ENCODE data around the gene KCNK1.
"Not testable (repeated sequence)": the region's sequence is repeated elsewhere in the genome, so short reads cannot be mapped to it uniquely, and the experiment has no call there.

Gene KCNK1

DNA sequence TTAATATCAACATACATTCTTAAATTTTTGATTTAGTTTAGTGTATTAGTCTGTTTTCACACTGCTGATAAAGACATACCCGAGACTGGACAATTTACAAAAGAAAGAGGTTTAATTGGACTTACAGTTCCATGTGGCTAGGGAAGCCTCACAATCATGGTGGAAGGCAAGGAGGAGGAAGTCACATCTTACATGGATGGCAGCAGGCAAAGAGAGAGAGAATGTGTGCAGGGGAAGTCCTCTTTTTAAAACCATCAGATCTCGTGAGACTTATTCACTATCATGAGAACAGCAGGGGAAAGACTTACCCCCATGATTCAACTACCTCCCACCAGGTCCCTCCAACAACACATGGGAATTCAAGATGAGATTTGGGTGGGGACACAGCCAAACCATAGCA is 56.5 kb downstream of the KCNK1 start:
- DNase-seq, result not testable (repeated sequence)

DNA sequence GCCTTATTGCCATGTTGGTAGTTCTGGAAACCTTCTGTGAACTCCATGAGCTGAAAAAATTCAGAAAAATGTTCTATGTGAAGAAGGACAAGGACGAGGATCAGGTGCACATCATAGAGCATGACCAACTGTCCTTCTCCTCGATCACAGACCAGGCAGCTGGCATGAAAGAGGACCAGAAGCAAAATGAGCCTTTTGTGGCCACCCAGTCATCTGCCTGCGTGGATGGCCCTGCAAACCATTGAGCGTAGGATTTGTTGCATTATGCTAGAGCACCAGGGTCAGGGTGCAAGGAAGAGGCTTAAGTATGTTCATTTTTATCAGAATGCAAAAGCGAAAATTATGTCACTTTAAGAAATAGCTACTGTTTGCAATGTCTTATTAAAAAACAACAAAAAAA is 57.4 kb downstream of the KCNK1 start:
- DNase-seq, result no peak

DNA sequence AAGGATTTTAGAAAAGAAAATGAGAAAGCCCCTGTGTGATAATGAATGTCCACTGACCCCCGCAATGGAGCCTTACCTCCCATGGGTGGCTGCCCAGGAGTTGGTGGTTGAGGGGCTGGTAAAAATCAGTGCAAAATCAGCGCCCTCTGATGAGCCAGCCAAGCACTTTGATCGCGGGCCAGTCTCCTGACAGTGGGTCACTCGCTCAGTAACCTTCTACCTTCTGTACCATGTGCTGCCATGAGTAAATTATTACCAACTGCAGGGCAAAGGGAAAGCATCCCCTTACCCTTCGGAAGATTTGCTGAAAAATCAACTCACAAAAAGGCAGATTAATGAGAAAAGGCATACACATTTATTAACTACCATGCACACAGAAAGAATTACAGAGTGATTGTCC is 58.8 kb downstream of the KCNK1 start:
- no peak for DNase-seq

DNA sequence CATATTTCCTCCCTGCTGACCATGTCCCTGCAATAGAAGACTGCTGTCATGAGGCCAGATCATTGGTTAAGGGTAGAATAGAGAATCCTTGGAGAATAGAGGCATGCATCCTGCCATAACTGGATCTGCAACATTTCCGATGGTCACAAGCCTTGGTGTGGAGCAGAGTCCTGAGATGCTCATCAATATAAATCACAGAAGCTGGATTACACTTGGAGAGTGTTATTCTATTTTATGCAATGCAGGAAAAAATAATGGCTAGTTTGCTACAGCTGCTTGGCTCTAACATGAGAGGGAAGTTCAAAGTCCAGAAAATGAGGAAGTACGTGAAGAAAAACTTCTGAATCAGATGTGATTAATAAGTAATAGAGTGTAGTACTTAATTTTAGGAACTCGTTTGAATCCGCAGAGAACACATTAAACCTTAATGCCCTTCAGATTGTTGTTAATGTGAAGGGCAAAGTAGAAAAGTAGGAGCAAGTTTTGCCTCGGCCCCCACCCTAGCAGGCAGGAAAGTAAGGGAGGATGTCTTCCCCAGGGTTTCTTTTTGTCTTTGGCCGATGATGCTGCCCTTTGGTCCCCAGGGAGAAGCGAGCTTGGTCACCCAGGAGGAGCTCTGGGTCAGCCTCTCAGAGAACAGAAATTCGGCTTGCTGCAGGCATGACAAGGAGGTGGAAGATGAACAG is 59.5 kb downstream of the KCNK1 start:
- DNase-seq, result no peak

DNA sequence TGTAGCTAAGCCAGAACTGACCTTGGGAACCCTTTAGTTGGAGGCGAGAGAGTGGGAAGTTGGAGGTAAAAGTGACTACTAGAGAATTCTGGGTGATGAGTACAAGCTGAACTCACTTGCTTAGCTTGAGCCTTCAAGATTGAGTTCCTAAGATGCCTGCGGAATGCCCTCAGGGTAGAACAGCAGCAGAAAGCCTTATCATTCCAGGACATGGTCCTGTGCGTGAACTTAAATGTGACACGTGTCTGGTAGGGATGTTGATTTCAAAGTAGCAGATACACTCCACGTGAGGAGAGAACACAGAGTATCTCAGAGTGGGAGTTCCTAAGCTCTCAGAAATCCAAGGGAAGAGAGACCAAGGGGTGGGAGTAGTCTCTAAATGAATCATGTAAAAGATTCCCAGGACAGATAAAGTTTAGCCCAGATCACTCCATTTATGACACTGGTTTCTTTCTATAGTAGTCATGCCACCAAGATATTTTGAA is 60.1 kb downstream of the KCNK1 start:
- no peak for DNase-seq

DNA sequence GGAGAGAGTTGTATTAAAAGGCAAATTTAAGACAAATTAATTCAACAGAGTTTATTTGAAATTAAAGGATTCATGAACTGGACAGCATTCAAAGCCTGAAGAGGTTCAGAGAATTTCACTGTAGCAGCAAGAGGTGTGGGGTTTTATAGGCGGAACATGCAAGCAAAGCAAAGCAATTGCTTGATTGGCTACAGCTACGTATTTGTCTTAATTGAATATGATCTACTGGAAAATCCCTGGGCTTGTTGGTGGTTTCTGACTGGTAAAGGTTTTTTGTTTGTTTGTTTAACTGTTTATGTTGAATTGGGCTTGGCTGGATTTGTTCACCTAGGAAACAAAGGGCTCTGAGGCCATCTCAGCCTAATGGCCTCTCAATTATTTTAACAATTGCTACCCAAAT is 61.5 kb downstream of the KCNK1 start:
- DNase-seq, result no peak

GRCh38 chr1:233675893-233676292 is 62.0 kb downstream of the KCNK1 start:
- DNase-seq, result no peak

GRCh38 chr1:233677690-233678354 is 63.9 kb downstream of the KCNK1 start:
- no peak for DNase-seq

- no peak for DNase-seq
Observed at GRCh38 chr1:233679030-233679429, 65.1 kb downstream of the KCNK1 start.

DNA sequence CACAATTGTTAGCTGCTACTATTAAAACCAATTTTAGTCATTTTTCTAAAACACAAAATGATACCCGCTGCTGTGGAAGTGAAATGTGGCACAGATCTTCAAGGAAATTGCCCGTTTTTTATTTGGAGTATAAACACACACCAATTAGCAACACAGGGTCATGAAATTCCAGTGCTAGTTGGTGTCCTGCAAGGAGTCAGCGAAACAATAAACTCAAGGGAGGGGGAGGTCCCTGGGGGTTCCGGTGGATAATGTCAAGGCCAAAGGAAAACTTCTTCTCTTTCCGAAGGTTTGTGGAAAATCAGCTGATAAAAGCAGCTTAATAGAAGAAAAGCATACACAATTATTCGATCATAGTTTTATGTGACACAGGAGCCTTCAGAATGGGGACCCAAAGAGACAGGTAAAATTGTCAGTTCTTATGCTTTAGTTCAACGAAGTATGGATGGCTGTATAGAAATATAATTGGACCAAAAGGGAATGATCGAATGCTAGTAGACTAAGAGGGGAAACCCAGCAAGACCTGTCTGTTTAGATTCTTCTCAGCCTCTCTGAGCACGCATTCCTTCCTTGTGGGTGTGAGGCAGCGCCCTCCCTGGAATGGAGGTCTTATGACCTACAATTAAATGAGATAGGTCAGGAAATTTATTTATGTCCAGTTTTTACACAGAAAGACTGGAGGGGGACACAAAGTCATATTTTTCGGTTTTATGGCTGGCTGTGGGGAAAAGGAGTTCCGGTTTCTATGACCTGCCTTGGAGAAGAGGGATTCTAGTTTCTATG is 65.9 kb downstream of the KCNK1 start:
- no peak for DNase-seq

GRCh38 chr1:233681285-233681684 is 67.4 kb downstream of the KCNK1 start:
- no peak for DNase-seq

DNA sequence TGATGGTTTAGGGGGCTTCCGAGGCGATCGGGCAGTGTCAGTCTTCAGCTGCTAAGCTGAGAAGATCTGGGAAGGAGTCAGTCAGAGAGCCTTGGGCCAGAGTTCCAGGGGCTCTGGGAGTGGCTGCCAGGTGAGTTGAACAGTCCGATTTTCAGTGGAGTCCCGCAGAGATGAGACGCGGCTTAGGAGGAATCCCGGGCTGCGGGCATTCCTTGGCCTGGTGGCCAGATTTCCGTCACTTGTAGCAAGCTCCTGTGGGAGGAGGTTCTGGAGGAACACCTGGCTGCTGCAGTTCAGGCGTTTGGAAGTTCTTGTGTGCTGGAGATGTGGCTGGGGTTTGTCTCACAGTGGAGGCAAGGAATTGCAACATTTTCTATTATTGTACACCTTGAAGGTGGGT is 72.7 kb downstream of the KCNK1 start:
- not testable (repeated sequence) for DNase-seq

DNA sequence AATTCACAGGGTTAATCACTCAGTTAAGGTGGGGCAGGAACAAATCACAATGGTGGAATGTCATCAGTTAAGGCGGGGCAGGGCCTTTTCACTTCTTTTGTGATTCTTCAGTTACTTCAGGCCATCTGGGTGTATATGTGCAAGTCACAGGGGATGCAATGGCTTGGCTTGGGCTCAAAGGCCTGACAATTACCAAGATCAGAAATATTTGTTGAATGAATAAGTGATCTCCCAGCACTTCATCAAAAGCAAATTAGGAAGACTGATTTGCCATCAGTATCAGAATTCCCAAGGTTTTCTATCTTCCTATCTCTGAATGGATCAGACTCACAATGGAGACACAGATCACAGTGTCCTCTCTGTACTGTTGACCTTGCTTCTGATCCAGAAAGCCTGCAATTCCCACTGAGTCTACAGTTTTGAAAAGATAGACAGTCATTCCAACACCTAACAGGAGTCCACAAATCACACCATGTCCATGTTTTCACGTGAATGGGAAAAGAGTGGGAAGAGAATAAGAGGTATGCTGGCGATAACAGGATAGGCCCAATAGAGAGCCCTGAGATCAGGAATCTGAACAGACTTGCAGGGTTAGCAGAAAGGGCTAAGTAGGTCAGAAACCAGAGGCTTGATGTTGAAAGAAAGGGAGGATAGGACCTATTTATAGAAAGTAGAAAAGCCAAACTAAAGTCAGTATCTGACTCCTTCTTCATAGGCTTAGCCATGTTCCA is 75.3 kb downstream of the KCNK1 start:
- DNase-seq, result no peak

GRCh38 chr1:233689748-233690254 is 75.9 kb downstream of the KCNK1 start:
- no peak for DNase-seq

DNA sequence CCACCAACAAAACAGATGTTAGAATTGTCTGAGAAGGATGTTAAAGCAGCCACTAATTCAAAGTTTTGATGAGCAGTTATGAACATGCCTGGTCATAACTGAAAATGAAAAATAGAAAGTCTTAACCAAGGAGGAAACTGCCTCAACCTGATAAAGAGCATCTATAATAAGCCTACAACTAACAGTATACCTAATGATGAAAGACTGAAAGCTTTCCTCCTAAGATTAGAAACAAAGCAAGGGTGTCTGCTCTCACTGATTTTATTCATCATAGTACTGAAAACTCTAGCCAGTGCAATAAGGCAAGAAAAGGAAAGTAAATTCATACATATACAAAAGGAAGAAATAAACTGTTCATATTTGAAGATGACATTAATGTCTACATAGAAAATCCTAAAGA is 82.0 kb downstream of the KCNK1 start:
- DNase-seq, result no peak

- no peak for DNase-seq
Observed at GRCh38 chr1:233700338-233700737, 86.4 kb downstream of the KCNK1 start.

DNA sequence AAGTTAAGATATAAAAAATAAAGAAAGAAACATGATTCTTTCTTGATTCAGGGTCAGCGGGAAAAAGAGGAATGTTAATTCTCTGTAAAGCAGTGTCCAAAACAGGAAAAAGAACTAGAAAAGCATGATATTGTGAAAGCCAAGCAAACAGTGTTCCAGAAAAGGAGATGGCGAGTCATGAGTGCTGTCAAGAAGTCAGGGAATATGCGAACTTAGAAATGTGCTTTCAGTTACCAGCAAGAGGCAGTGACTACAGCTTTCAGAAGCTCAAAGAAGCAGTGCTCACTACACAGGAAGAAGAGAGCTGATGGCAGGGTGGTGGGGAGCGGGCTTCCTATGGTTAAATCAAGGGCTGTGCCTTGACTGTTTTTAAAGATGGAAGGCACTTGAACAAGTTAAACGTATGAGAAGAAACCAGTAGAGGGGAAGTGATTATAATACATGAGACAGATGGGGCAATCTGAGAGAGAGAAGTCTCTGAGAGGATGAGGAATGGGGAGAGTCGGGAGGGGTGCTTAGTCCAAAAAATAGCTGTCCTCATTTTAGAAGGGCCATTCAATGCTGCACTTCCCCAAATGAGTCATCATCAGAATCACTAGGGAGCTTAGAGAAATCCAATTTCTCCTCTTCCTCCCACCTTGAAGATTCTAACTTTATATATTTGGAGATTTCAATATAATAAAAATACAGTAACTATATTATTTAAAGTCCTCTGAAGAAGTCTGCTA is 90.4 kb downstream of the KCNK1 start:
- DNase-seq, result no peak

- no peak for DNase-seq
Observed at GRCh38 chr1:233704898-233705723, 91.2 kb downstream of the KCNK1 start.

GRCh38 chr1:233707153-233707879 is 93.4 kb downstream of the KCNK1 start:
- DNase-seq, result no peak
